Measurements from ENCODE around the gene ATOH8.

DNA sequence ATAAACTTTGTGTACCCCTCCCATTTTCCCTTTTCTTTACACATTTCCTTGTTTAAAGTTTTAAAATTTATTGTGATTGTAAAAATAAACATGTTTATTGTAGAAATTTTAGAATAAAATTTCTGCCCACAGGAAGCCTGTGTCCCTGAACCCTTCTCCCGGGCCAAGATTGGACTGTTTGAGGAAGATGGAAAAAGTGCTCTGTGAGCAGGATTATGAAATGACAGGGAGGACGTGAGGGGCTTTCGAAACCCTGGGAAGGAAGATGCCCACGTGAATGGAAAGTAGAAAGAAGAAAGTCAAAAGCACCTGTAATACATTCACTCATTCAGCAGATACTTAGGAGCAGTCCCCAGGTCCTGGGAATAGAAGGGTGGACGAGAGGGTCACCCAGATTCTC is 25.4 kb upstream of the ATOH8 start:
- TF ChIP-seq, protein P1, sequence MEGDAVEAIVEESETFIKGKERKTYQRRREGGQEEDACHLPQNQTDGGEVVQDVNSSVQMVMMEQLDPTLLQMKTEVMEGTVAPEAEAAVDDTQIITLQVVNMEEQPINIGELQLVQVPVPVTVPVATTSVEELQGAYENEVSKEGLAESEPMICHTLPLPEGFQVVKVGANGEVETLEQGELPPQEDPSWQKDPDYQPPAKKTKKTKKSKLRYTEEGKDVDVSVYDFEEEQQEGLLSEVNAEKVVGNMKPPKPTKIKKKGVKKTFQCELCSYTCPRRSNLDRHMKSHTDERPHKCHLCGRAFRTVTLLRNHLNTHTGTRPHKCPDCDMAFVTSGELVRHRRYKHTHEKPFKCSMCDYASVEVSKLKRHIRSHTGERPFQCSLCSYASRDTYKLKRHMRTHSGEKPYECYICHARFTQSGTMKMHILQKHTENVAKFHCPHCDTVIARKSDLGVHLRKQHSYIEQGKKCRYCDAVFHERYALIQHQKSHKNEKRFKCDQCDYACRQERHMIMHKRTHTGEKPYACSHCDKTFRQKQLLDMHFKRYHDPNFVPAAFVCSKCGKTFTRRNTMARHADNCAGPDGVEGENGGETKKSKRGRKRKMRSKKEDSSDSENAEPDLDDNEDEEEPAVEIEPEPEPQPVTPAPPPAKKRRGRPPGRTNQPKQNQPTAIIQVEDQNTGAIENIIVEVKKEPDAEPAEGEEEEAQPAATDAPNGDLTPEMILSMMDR (IDR thresholded peaks at IDR 0.05): no peak
- no peak for TF ChIP-seq POLR2A (IDR thresholded peaks at IDR 0.05)

Data from heart left ventricle (tissue), 13 donors.